SK-N-SH treated with all-trans-retinoic acid at 6 μM for 48 hours (cell line): ENCODE measurements around the gene DLG3.
"Not testable (repeated sequence)": the region's sequence is repeated elsewhere in the genome, so short reads cannot be mapped to it uniquely, and the experiment has no call there.

ENCODE experiments used
- PPARA ChIP-seq: fragments of 250-450 bp; sonication (Bioruptor Pico); IDR thresholded peaks from 2 replicates; pipeline ENCODE4 v1.5.0; 2020; ENCODE audit warnings: mild to moderate bottlenecking, borderline replicate concordance
- ZFP3 ChIP-seq: fragments of 250-450 bp; sonication (Bioruptor Pico); IDR thresholded peaks from 2 replicates; pipeline ENCODE4 v1.5.0; 2020; ENCODE audit warnings: mild to moderate bottlenecking, moderate library complexity
- TF ChIP-seq, protein P1 (sequence below): fragments of 250-450 bp; sonication (Bioruptor Pico); IDR thresholded peaks from 2 replicates; pipeline ENCODE4 v1.5.0; 2020; ENCODE audit warnings: mild to moderate bottlenecking, moderate library complexity
- TF ChIP-seq, protein P2 (sequence below): fragments of 250-450 bp; sonication (Bioruptor Pico); IDR thresholded peaks from 2 replicates; pipeline ENCODE4 v1.8.0; 2020; ENCODE audit warnings: mild to moderate bottlenecking, moderate library complexity, borderline replicate concordance

DNA sequence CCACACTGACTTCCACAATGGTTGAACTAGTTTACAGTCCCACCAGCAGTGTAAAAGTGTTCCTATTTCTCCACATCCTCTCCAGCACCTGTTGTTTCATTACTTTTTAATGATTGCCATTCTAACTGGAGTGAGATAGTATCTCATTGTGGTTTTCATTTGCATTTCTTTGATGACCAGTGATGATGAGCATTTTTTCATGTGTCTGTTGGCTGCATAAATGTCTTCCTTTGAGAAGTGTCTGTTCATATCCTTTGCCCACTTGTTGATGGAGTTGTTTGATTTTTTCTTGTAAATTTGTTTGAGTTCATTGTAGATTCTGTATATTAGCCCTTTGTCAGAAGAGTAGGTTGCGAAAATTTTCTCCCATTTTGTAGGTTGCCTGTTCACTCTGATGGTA, 71.1 kb downstream of the DLG3 start:
- TF ChIP-seq, protein P1, sequence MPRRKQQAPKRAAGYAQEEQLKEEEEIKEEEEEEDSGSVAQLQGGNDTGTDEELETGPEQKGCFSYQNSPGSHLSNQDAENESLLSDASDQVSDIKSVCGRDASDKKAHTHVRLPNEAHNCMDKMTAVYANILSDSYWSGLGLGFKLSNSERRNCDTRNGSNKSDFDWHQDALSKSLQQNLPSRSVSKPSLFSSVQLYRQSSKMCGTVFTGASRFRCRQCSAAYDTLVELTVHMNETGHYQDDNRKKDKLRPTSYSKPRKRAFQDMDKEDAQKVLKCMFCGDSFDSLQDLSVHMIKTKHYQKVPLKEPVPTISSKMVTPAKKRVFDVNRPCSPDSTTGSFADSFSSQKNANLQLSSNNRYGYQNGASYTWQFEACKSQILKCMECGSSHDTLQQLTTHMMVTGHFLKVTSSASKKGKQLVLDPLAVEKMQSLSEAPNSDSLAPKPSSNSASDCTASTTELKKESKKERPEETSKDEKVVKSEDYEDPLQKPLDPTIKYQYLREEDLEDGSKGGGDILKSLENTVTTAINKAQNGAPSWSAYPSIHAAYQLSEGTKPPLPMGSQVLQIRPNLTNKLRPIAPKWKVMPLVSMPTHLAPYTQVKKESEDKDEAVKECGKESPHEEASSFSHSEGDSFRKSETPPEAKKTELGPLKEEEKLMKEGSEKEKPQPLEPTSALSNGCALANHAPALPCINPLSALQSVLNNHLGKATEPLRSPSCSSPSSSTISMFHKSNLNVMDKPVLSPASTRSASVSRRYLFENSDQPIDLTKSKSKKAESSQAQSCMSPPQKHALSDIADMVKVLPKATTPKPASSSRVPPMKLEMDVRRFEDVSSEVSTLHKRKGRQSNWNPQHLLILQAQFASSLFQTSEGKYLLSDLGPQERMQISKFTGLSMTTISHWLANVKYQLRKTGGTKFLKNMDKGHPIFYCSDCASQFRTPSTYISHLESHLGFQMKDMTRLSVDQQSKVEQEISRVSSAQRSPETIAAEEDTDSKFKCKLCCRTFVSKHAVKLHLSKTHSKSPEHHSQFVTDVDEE (CRISPR knock-in tag): not testable (repeated sequence)
- TF ChIP-seq PPARA (CRISPR knock-in tag); ZFP3: not testable (repeated sequence)
- TF ChIP-seq, protein P2, sequence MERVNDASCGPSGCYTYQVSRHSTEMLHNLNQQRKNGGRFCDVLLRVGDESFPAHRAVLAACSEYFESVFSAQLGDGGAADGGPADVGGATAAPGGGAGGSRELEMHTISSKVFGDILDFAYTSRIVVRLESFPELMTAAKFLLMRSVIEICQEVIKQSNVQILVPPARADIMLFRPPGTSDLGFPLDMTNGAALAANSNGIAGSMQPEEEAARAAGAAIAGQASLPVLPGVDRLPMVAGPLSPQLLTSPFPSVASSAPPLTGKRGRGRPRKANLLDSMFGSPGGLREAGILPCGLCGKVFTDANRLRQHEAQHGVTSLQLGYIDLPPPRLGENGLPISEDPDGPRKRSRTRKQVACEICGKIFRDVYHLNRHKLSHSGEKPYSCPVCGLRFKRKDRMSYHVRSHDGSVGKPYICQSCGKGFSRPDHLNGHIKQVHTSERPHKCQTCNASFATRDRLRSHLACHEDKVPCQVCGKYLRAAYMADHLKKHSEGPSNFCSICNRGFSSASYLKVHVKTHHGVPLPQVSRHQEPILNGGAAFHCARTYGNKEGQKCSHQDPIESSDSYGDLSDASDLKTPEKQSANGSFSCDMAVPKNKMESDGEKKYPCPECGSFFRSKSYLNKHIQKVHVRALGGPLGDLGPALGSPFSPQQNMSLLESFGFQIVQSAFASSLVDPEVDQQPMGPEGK (CRISPR knock-in tag): not testable (repeated sequence)
